ENCODE data around the gene BIRC5.

DNA sequence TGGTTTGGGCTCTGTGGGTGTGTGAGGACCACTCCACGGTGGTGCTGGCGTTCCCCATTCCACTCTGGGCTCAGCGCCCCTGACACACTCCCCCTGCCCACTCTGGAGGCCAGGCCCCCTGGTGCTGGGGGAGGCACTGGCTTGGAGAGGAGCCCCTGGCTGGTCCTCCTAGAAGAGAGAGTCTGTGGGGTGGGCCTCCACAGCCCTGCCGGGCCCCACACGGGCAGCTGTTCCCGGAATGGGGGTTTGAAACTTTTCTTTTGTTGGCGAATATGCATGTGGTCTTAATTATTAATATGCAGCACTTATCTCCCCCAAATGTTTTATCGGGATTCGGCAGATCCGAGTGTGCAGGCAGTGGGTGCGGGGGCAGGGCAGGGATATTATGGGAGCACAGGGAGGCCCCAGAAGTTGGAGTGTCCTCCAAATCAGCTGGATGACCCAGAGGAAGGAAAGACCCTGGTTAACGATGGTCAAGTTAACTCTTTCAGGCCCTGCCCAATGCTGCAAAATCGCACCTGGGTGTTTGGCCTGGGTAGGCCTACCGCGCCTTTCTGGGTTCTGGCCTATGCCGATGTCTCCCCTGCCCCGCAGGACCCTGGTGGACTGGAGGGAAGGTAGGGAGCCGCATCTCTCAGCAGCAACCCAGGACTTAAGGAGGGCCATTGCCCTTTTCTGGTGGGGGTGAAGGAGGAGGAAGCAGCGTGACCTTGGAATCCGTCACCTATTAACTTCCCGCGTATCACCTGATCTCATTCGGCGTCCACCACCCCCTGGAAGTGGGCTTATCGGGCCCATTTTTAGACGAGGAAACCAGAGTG is 53.4 kb downstream of the BIRC5 start:
- TF ChIP-seq, protein P1, sequence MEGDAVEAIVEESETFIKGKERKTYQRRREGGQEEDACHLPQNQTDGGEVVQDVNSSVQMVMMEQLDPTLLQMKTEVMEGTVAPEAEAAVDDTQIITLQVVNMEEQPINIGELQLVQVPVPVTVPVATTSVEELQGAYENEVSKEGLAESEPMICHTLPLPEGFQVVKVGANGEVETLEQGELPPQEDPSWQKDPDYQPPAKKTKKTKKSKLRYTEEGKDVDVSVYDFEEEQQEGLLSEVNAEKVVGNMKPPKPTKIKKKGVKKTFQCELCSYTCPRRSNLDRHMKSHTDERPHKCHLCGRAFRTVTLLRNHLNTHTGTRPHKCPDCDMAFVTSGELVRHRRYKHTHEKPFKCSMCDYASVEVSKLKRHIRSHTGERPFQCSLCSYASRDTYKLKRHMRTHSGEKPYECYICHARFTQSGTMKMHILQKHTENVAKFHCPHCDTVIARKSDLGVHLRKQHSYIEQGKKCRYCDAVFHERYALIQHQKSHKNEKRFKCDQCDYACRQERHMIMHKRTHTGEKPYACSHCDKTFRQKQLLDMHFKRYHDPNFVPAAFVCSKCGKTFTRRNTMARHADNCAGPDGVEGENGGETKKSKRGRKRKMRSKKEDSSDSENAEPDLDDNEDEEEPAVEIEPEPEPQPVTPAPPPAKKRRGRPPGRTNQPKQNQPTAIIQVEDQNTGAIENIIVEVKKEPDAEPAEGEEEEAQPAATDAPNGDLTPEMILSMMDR (IDR thresholded peaks at IDR 0.05): no peak
- TF ChIP-seq POLR2AphosphoS5 (IDR thresholded peaks at IDR 0.05) (no peak), POLR2A (IDR thresholded peaks at IDR 0.05) (no peak), EP300 (IDR thresholded peaks at IDR 0.05) (no peak)
